ENCODE results near the gene C10orf143.

C10orf143 gene

DNA sequence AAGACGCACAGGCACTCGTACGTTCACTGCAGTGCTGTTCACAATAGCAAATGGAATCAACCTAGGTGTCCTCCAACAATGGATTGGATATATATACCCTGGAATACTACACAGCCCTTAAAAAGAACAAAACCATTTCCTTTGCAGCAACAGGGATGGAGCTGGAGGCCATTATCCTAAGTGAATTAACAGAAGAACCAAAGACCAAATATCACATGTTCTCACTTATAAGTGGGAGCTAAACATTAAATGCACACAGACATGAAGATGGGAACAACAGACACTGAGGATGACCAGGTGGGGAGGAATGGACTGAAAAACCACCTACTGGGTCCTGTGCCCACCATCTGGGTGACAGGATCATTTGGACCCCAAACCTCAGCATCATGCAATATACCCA is 94.5 kb downstream of the C10orf143 start:
- TF ChIP-seq, protein P1, sequence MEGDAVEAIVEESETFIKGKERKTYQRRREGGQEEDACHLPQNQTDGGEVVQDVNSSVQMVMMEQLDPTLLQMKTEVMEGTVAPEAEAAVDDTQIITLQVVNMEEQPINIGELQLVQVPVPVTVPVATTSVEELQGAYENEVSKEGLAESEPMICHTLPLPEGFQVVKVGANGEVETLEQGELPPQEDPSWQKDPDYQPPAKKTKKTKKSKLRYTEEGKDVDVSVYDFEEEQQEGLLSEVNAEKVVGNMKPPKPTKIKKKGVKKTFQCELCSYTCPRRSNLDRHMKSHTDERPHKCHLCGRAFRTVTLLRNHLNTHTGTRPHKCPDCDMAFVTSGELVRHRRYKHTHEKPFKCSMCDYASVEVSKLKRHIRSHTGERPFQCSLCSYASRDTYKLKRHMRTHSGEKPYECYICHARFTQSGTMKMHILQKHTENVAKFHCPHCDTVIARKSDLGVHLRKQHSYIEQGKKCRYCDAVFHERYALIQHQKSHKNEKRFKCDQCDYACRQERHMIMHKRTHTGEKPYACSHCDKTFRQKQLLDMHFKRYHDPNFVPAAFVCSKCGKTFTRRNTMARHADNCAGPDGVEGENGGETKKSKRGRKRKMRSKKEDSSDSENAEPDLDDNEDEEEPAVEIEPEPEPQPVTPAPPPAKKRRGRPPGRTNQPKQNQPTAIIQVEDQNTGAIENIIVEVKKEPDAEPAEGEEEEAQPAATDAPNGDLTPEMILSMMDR (IDR thresholded peaks at IDR 0.05; ENCODE audit: borderline replicate concordance, insufficient read depth, low read depth, low read length), result no peak
- H3K4me3 ChIP-seq (ENCODE audit: low read depth, low read length), result no peak overlapping the region

DNA sequence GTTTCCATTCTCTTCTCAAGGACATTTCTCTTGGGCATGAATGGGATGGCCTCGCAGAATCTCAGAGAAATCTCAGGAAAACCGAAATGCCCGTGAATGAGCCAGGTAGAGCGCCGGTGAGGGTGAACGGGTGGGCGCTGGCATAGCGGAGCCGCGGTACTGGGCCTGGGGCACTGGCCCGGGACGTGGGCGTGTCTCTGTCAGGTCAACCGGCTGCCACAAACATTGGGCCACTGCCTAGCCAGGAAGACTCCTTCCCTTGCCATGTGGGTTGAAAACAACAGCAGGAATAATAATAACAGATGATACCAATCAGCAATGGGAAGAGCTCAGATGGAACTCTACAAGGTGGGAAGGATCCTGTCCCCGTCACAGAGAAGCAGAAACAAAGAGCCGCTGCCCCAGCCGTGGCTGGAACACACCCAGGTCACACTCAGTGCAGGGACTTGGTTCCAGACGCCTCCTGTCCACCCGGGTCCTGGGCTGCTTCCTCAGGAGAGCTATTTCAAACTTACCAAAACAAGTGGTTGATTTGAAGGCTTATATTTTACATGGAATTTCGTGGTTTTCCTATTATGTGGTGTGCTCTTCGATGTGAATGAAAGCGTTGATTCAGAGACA is 95.4 kb downstream of the C10orf143 start:
- TF ChIP-seq, protein P1 (IDR thresholded peaks at IDR 0.05; ENCODE audit: borderline replicate concordance, insufficient read depth, low read depth, low read length), result no peak
- no peak overlapping the region for H3K4me3 ChIP-seq (ENCODE audit: low read depth, low read length)

DNA sequence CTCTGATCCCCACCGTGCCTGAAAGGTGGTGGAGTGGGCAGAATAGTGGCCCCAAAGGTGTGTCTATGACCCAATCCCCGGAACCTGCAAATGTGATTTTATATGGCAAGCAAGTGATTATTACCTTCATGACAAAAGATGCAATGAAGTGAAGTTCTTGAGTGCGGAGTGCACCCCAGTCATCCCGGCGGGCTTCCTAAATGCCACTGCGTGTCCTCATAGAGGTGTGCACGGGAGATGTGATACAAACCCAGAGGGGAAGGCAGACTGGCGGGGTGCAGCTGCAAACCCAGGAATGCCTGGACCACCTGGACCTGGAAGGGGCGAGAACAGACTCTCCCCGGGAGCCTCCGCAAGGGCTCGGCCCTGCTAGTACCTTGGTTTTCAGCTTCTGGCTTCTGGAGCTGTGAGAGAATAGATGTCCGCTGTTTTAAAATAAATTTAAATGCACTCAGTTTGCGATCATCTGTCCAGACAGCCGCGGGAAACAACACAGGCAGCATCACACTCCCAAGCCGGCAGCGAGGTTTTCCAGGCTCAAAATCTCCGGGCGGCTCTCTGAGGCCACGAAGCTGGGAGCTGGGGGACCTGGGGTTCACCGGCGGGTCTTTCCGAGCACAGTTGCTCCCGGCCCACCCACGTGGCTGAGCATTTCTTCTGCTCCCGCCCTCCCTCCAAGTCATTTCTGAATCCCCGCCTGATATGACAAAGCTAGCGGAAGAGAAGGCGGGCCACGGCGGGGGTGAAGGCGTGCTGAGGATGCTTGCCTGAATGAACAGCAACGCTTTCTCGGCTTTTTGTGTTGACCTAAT is 96.2 kb downstream of the C10orf143 start:
- no peak overlapping the region for H3K4me3 ChIP-seq (ENCODE audit: low read depth, low read length)
- TF ChIP-seq, protein P1 (IDR thresholded peaks at IDR 0.05; ENCODE audit: borderline replicate concordance, insufficient read depth, low read depth, low read length), result no peak
